ENCODE measurements around the gene PCDH9. TPM values are rescaled to one million over a fixed set of nuclear protein-coding genes. Genes with fewer than 3 reads are reported as not detected.

The PCDH9 gene
- total RNA-seq, 1 experiment from 2014 or later: 2.2 TPM

GRCh38 chr13:66992719-66993118 lies 237.4 kb downstream of the PCDH9 start:
- Histone ChIP-seq H3K27me3 (replicated peaks) (no peaks in the 10 kb centered on the region), H3K36me3 (no peaks in the 10 kb centered on the region), H3K4me1 (replicated peaks) (no peaks in the 10 kb centered on the region), H3K4me3 (no peak overlapping the region), H3K27ac (no peak overlapping the region), H3K9me3 (replicated peaks) (no peaks in the 10 kb centered on the region)
- no peak for DNase-seq (ENCODE audit: low read depth in 1 of 2, low spot score in 2 of 2)

- no peak for DNase-seq (ENCODE audit: low read depth in 1 of 2, low spot score in 2 of 2)
Observed at GRCh38 chr13:66992183-66992582, 238.0 kb downstream of the PCDH9 start.

GRCh38 chr13:66984241-66984640 lies 245.9 kb downstream of the PCDH9 start:
- H3K4me1 ChIP-seq (replicated peaks): no peaks in the 10 kb centered on the region
- no peak for DNase-seq (ENCODE audit: low read depth in 1 of 2, low spot score in 2 of 2)
- no peaks in the 10 kb centered on the region for H3K9me3 ChIP-seq (replicated peaks)
- no peaks in the 10 kb centered on the region for H3K36me3 ChIP-seq
- H3K4me3 ChIP-seq: no peak overlapping the region
- H3K27ac ChIP-seq: no peak overlapping the region
- no peaks in the 10 kb centered on the region for H3K27me3 ChIP-seq (replicated peaks)

More at GRCh38 chr13:66992183-66992582, 238.0 kb downstream of the PCDH9 start:
- H3K36me3 ChIP-seq: no peaks in the 10 kb centered on the region
- no peak overlapping the region for H3K27ac ChIP-seq
- no peaks in the 10 kb centered on the region for H3K9me3 ChIP-seq (replicated peaks)
- H3K4me1 ChIP-seq (replicated peaks): no peaks in the 10 kb centered on the region
- H3K27me3 ChIP-seq (replicated peaks): no peaks in the 10 kb centered on the region
- H3K4me3 ChIP-seq: no peak overlapping the region

GRCh38 chr13:66981912-66982311 lies 248.2 kb downstream of the PCDH9 start:
- Histone ChIP-seq H3K4me3 (no peak overlapping the region), H3K27me3 (replicated peaks) (no peaks in the 10 kb centered on the region), H3K27ac (no peak overlapping the region), H3K36me3 (no peaks in the 10 kb centered on the region), H3K4me1 (replicated peaks) (no peaks in the 10 kb centered on the region), H3K9me3 (replicated peaks) (no peaks in the 10 kb centered on the region)
- no peak for DNase-seq (ENCODE audit: low read depth in 1 of 2, low spot score in 2 of 2)

- H3K4me1 ChIP-seq (replicated peaks): peaks cover 4% of the 10 kb centered on the region
- no peak for DNase-seq (ENCODE audit: low read depth in 1 of 2, low spot score in 2 of 2)
- H3K36me3 ChIP-seq: no peaks in the 10 kb centered on the region
- no peaks in the 10 kb centered on the region for H3K9me3 ChIP-seq (replicated peaks)
- H3K27ac ChIP-seq: no peak overlapping the region
- no peaks in the 10 kb centered on the region for H3K27me3 ChIP-seq (replicated peaks)
- no peak overlapping the region for H3K4me3 ChIP-seq
Observed at GRCh38 chr13:66977161-66977560, 253.0 kb downstream of the PCDH9 start.

GRCh38 chr13:66974889-66975288 lies 255.2 kb downstream of the PCDH9 start:
- Histone ChIP-seq H3K27ac (no peak overlapping the region), H3K4me1 (replicated peaks) (peaks cover 4% of the 10 kb centered on the region), H3K4me3 (no peak overlapping the region), H3K27me3 (replicated peaks) (no peaks in the 10 kb centered on the region), H3K9me3 (replicated peaks) (no peaks in the 10 kb centered on the region), H3K36me3 (no peaks in the 10 kb centered on the region)
- DNase-seq (ENCODE audit: low read depth in 1 of 2, low spot score in 2 of 2): no peak

GRCh38 chr13:66974174-66974573 lies 256.0 kb downstream of the PCDH9 start:
- no peak for DNase-seq (ENCODE audit: low read depth in 1 of 2, low spot score in 2 of 2)
- no peaks in the 10 kb centered on the region for H3K27me3 ChIP-seq (replicated peaks)
- no peak overlapping the region for H3K4me3 ChIP-seq
- H3K27ac ChIP-seq: no peak overlapping the region
- no peaks in the 10 kb centered on the region for H3K9me3 ChIP-seq (replicated peaks)
- H3K36me3 ChIP-seq: no peaks in the 10 kb centered on the region
- H3K4me1 ChIP-seq (replicated peaks): peaks cover 4% of the 10 kb centered on the region

GRCh38 chr13:66972659-66973058 lies 257.5 kb downstream of the PCDH9 start:
- Histone ChIP-seq H3K27ac (no peak overlapping the region), H3K9me3 (replicated peaks) (no peaks in the 10 kb centered on the region), H3K27me3 (replicated peaks) (no peaks in the 10 kb centered on the region), H3K4me1 (replicated peaks) (peaks cover 4% of the 10 kb centered on the region), H3K4me3 (no peak overlapping the region), H3K36me3 (no peaks in the 10 kb centered on the region)
- peak in 1 of 2 experiments; percentile 5 for DNase-seq (ENCODE audit: low read depth in 1 of 2, low spot score in 2 of 2)

- Histone ChIP-seq H3K4me3 (no peak overlapping the region), H3K4me1 (replicated peaks) (peaks cover 4% of the 10 kb centered on the region)
- DNase-seq (ENCODE audit: low read depth in 1 of 2, low spot score in 2 of 2): no peak
Observed at GRCh38 chr13:66971004-66971403, 259.1 kb downstream of the PCDH9 start.

GRCh38 chr13:66969291-66969690 lies 260.8 kb downstream of the PCDH9 start:
- H3K4me1 ChIP-seq (replicated peaks): peaks cover 4% of the 10 kb centered on the region
- H3K36me3 ChIP-seq: no peaks in the 10 kb centered on the region
- H3K27me3 ChIP-seq (replicated peaks): no peaks in the 10 kb centered on the region
- no peaks in the 10 kb centered on the region for H3K9me3 ChIP-seq (replicated peaks)
- no peak for DNase-seq (ENCODE audit: low read depth in 1 of 2, low spot score in 2 of 2)
- no peak overlapping the region for H3K27ac ChIP-seq
- H3K4me3 ChIP-seq: no peak overlapping the region

More at GRCh38 chr13:66971004-66971403, 259.1 kb downstream of the PCDH9 start:
- Histone ChIP-seq H3K27ac (no peak overlapping the region), H3K36me3 (no peaks in the 10 kb centered on the region), H3K27me3 (replicated peaks) (no peaks in the 10 kb centered on the region), H3K9me3 (replicated peaks) (no peaks in the 10 kb centered on the region)

GRCh38 chr13:66967811-66968597 lies 262.1 kb downstream of the PCDH9 start:
- no peaks in the 10 kb centered on the region for H3K36me3 ChIP-seq
- H3K27me3 ChIP-seq (replicated peaks): no peaks in the 10 kb centered on the region
- no peak for DNase-seq (ENCODE audit: low read depth in 1 of 2, low spot score in 2 of 2)
- no peak overlapping the region for H3K27ac ChIP-seq
- H3K9me3 ChIP-seq (replicated peaks): no peaks in the 10 kb centered on the region
- H3K4me1 ChIP-seq (replicated peaks): peaks cover 4% of the 10 kb centered on the region
- H3K4me3 ChIP-seq: no peak overlapping the region

GRCh38 chr13:66965181-66965580 lies 265.0 kb downstream of the PCDH9 start:
- Histone ChIP-seq H3K36me3 (no peaks in the 10 kb centered on the region), H3K27ac (no peak overlapping the region), H3K27me3 (replicated peaks) (no peaks in the 10 kb centered on the region), H3K4me3 (no peak overlapping the region), H3K4me1 (replicated peaks) (no peaks in the 10 kb centered on the region), H3K9me3 (replicated peaks) (no peaks in the 10 kb centered on the region)
- no peak for DNase-seq (ENCODE audit: low read depth in 1 of 2, low spot score in 2 of 2)

- Histone ChIP-seq H3K27ac (no peak overlapping the region), H3K36me3 (no peaks in the 10 kb centered on the region)
- no peak for DNase-seq (ENCODE audit: low read depth in 1 of 2, low spot score in 2 of 2)
Observed at GRCh38 chr13:66962953-66963352, 267.2 kb downstream of the PCDH9 start.

GRCh38 chr13:66958611-66959010 lies 271.5 kb downstream of the PCDH9 start:
- H3K27me3 ChIP-seq (replicated peaks): no peaks in the 10 kb centered on the region
- H3K36me3 ChIP-seq: no peaks in the 10 kb centered on the region
- H3K4me3 ChIP-seq: no peak overlapping the region
- H3K9me3 ChIP-seq (replicated peaks): no peaks in the 10 kb centered on the region
- DNase-seq (ENCODE audit: low read depth in 1 of 2, low spot score in 2 of 2): no peak
- H3K27ac ChIP-seq: no peak overlapping the region
- H3K4me1 ChIP-seq (replicated peaks): peaks cover 4% of the 10 kb centered on the region; the same call in 1 of the 2 replicates

More at GRCh38 chr13:66962953-66963352, 267.2 kb downstream of the PCDH9 start:
- H3K4me1 ChIP-seq (replicated peaks): no peaks in the 10 kb centered on the region
- H3K9me3 ChIP-seq (replicated peaks): no peaks in the 10 kb centered on the region
- no peaks in the 10 kb centered on the region for H3K27me3 ChIP-seq (replicated peaks)
- no peak overlapping the region for H3K4me3 ChIP-seq
